ENCODE data around the gene MYL5. TPM values are rescaled to one million over a fixed set of nuclear protein-coding genes. Genes with fewer than 3 reads are reported as not detected.

MYL5 gene
- total RNA-seq, 1 donor from 2014 or later, result 17.5 TPM

GRCh38 chr4:699816-700580, 25.7 kb downstream of the MYL5 start:
- DNase-seq (ENCODE audit: low read depth), result no peak
- Histone ChIP-seq H2AFZ (ENCODE audit: low read depth, low read length) (no peak overlapping the region), H3K9ac (ENCODE audit: low read length) (no peak overlapping the region), H4K20me1 (ENCODE audit: insufficient read depth, low read length) (no peaks in the 10 kb centered on the region), H3K27me3 (ENCODE audit: insufficient read depth, low read length) (no peaks in the 10 kb centered on the region), H3K27ac (ENCODE audit: low read depth, low read length) (no peak overlapping the region), H3K4me3 (ENCODE audit: insufficient read depth, low read depth, low read length) (no peak overlapping the region), H3K9me3 (ENCODE audit: insufficient read depth, low read depth, low read length) (no peaks in the 10 kb centered on the region), H3K36me3 (ENCODE audit: insufficient read depth, low read length) (no peaks in the 10 kb centered on the region), H3K79me2 (ENCODE audit: insufficient read depth, low read length) (no peaks in the 10 kb centered on the region), H3K4me2 (ENCODE audit: low read length) (peak overlapping the region; percentile 65), H3K4me1 (ENCODE audit: insufficient read depth, low read length) (peaks cover 7% of the 10 kb centered on the region)
- no peak for TF ChIP-seq CTCF (IDR thresholded peaks at IDR 0.05; ENCODE audit: insufficient read depth, low read depth, low read length)
- Mint-ChIP-seq H3K9me3 (ENCODE audit: unreplicated experiment) (peaks cover 2% of the 10 kb centered on the region), H3K4me1 (ENCODE audit: low read depth, unreplicated experiment) (peaks cover 2% of the 10 kb centered on the region), H3K27me3 (ENCODE audit: low read depth, unreplicated experiment) (peaks cover 5% of the 10 kb centered on the region), H3K27ac (ENCODE audit: unreplicated experiment) (no peak overlapping the region), H3K36me3 (ENCODE audit: low read depth, unreplicated experiment) (peaks cover 8% of the 10 kb centered on the region), H3K4me3 (ENCODE audit: unreplicated experiment) (no peak overlapping the region)
- FAIRE-seq, result no peak

GRCh38 chr4:700587-701264, 26.4 kb downstream of the MYL5 start:
- Histone ChIP-seq H3K4me2 (ENCODE audit: low read length) (no peak overlapping the region), H3K36me3 (ENCODE audit: insufficient read depth, low read length) (no peaks in the 10 kb centered on the region), H2AFZ (ENCODE audit: low read depth, low read length) (no peak overlapping the region), H3K27me3 (ENCODE audit: insufficient read depth, low read length) (no peaks in the 10 kb centered on the region), H3K4me3 (ENCODE audit: insufficient read depth, low read depth, low read length) (no peak overlapping the region), H3K9ac (ENCODE audit: low read length) (no peak overlapping the region), H4K20me1 (ENCODE audit: insufficient read depth, low read length) (no peaks in the 10 kb centered on the region), H3K4me1 (ENCODE audit: insufficient read depth, low read length) (peaks cover 7% of the 10 kb centered on the region), H3K79me2 (ENCODE audit: insufficient read depth, low read length) (peaks cover under 1% of the 10 kb centered on the region), H3K27ac (ENCODE audit: low read depth, low read length) (no peak overlapping the region), H3K9me3 (ENCODE audit: insufficient read depth, low read depth, low read length) (no peaks in the 10 kb centered on the region)
- peaks cover 8% of the 10 kb centered on the region for H3K36me3 Mint-ChIP-seq (ENCODE audit: low read depth, unreplicated experiment)
- H3K27me3 Mint-ChIP-seq (ENCODE audit: low read depth, unreplicated experiment), result peaks cover 5% of the 10 kb centered on the region
- FAIRE-seq (no peak), DNase-seq (ENCODE audit: low read depth) (no peak)
- H3K9me3 Mint-ChIP-seq (ENCODE audit: unreplicated experiment), result peaks cover 2% of the 10 kb centered on the region
- H3K27ac Mint-ChIP-seq (ENCODE audit: unreplicated experiment), result no peak overlapping the region
- H3K4me3 Mint-ChIP-seq (ENCODE audit: unreplicated experiment), result no peak overlapping the region
- peaks cover 2% of the 10 kb centered on the region for H3K4me1 Mint-ChIP-seq (ENCODE audit: low read depth, unreplicated experiment)
- TF ChIP-seq EZH2 (IDR thresholded peaks at IDR 0.05; ENCODE audit: insufficient read depth, low read length) (no peak), CTCF (IDR thresholded peaks at IDR 0.05; ENCODE audit: insufficient read depth, low read depth, low read length) (no peak)

- H3K27ac ChIP-seq (ENCODE audit: low read depth, low read length), result no peak overlapping the region
- DNase-seq (ENCODE audit: low read depth) (no peak), FAIRE-seq (no peak)
- no peak for TF ChIP-seq CTCF (IDR thresholded peaks at IDR 0.05; ENCODE audit: insufficient read depth, low read depth, low read length)
- no peak for TF ChIP-seq EZH2 (IDR thresholded peaks at IDR 0.05; ENCODE audit: insufficient read depth, low read length)
- H3K27me3 Mint-ChIP-seq (ENCODE audit: low read depth, unreplicated experiment), result peaks cover 5% of the 10 kb centered on the region
- peaks cover 6% of the 10 kb centered on the region for H4K20me1 ChIP-seq (ENCODE audit: insufficient read depth, low read length)
- H3K9me3 ChIP-seq (ENCODE audit: insufficient read depth, low read depth, low read length), result no peaks in the 10 kb centered on the region
- H3K27ac Mint-ChIP-seq (ENCODE audit: unreplicated experiment), result no peak overlapping the region
- H3K36me3 ChIP-seq (ENCODE audit: insufficient read depth, low read length), result no peaks in the 10 kb centered on the region
- peaks cover 2% of the 10 kb centered on the region for H3K4me1 Mint-ChIP-seq (ENCODE audit: low read depth, unreplicated experiment)
- H3K4me1 ChIP-seq (ENCODE audit: insufficient read depth, low read length), result peaks cover 11% of the 10 kb centered on the region
- peaks cover 2% of the 10 kb centered on the region for H3K9me3 Mint-ChIP-seq (ENCODE audit: unreplicated experiment)
- no peaks in the 10 kb centered on the region for H3K27me3 ChIP-seq (ENCODE audit: insufficient read depth, low read length)
- H3K79me2 ChIP-seq (ENCODE audit: insufficient read depth, low read length), result peaks cover 17% of the 10 kb centered on the region
- no peak overlapping the region for H3K9ac ChIP-seq (ENCODE audit: low read length)
- H3K4me3 ChIP-seq (ENCODE audit: insufficient read depth, low read depth, low read length), result no peak overlapping the region
- no peak overlapping the region for H3K4me3 Mint-ChIP-seq (ENCODE audit: unreplicated experiment)
- H3K36me3 Mint-ChIP-seq (ENCODE audit: low read depth, unreplicated experiment), result peaks cover 8% of the 10 kb centered on the region
- H3K4me2 ChIP-seq (ENCODE audit: low read length), result no peak overlapping the region
- no peak overlapping the region for H2AFZ ChIP-seq (ENCODE audit: low read depth, low read length)
These were observed 28.3 kb downstream of the MYL5 start for GRCh38 chr4:702618-703048.
